Caki2 (cell line): Measurements from ENCODE around the gene PRRT1B. TPM values are rescaled to one million over a fixed set of nuclear protein-coding genes. Genes with fewer than 3 reads are reported as not detected.

Source experiments
- DNase-seq: peaks from one replicate; pipeline ENCODE4 v3.0.0-alpha.2; 2015; ENCODE audit warnings: low read depth
- in situ Hi-C: cut with HindIII; loops from 2 replicates; pipeline ENCODE4 v1.10.0; 2016; ENCODE audit warnings: low sequenced_read_pairs, low pct_unique_long_range_greater_than_20kb, mixed read lengths
- total RNA-seq: library from RNA; depleted of rRNA; stranded (reverse); fragments of >200 nt; shearing (Covaris generic); gene quantifications from 2 replicates; pipeline ENCODE4 v1.2.3, GENCODE V29; 2014; ENCODE audit warnings: low replicate concordance

Gene PRRT1B
- total RNA-seq, 1 experiment from 2014 or later: not detected

GRCh38 chr9:131574730-131575640 is 29.7 kb downstream of the PRRT1B start:
- in situ Hi-C loops: no loop called here
- DNase-seq: no peak

- no peak for DNase-seq
- in situ Hi-C loops: no loop called here
Observed at GRCh38 chr9:131575946-131576853, 30.9 kb downstream of the PRRT1B start.

- in situ Hi-C loops: no loop called here
- no peak for DNase-seq
Observed at GRCh38 chr9:131577005-131578000, 32.0 kb downstream of the PRRT1B start.

- in situ Hi-C loops: no loop called here
- DNase-seq: no peak
Observed at GRCh38 chr9:131578021-131578420, 32.7 kb downstream of the PRRT1B start.

- DNase-seq: no peak
- in situ Hi-C loops: no loop called here
Observed at GRCh38 chr9:131578731-131579504, 33.6 kb downstream of the PRRT1B start.

- in situ Hi-C loops: no loop called here
- no peak for DNase-seq
Observed at GRCh38 chr9:131579789-131580211, 34.5 kb downstream of the PRRT1B start.

GRCh38 chr9:131580358-131580757 is 35.0 kb downstream of the PRRT1B start:
- no peak for DNase-seq
- in situ Hi-C loops: no loop called here

GRCh38 chr9:131582056-131582455 is 36.7 kb downstream of the PRRT1B start:
- in situ Hi-C loops: no loop called here

GRCh38 chr9:131582466-131583336 is 37.4 kb downstream of the PRRT1B start:
- no peak for DNase-seq
- in situ Hi-C loops: no loop called here

More at GRCh38 chr9:131582056-131582455, 36.7 kb downstream of the PRRT1B start:
- no peak for DNase-seq

- no peak for DNase-seq
- in situ Hi-C loops: no loop called here
Observed at GRCh38 chr9:131583337-131583645, 38.0 kb downstream of the PRRT1B start.

GRCh38 chr9:131583836-131584555 is 38.7 kb downstream of the PRRT1B start:
- DNase-seq: no peak
- in situ Hi-C loops: no loop called here

- in situ Hi-C loops: no loop called here
Observed at GRCh38 chr9:131584858-131585257, 39.5 kb downstream of the PRRT1B start.

GRCh38 chr9:131585375-131585774 is 40.1 kb downstream of the PRRT1B start:
- in situ Hi-C loops: no loop called here
- no peak for DNase-seq

More at GRCh38 chr9:131584858-131585257, 39.5 kb downstream of the PRRT1B start:
- no peak for DNase-seq

GRCh38 chr9:131587331-131587730 is 42.0 kb downstream of the PRRT1B start:
- in situ Hi-C loops: no loop called here
- DNase-seq: no peak

GRCh38 chr9:131587906-131588305 is 42.6 kb downstream of the PRRT1B start:
- no peak for DNase-seq
- in situ Hi-C loops: no loop called here

GRCh38 chr9:131588396-131588795 is 43.1 kb downstream of the PRRT1B start:
- in situ Hi-C loops: no loop called here
- DNase-seq: no peak
